CD4-positive, alpha-beta memory T cell (primary cell): ENCODE measurements around the gene ASH1L. TPM values are rescaled to one million over a fixed set of nuclear protein-coding genes. Genes with fewer than 3 reads are reported as not detected.
"Not testable (repeated sequence)": the region's sequence is repeated elsewhere in the genome, so short reads cannot be mapped to it uniquely, and the experiment has no call there.

Experiments used
- CTCF ChIA-PET: fragments of 350-600 bp; sonication (Branson Sonifier 250); formaldehyde crosslinking; loops from one replicate; lab custom pipeline; 2021; ENCODE audit warnings: inconsistent platforms; ENCODE audit not compliant: partially characterized antibody; lab: Charles Lee
- POLR2A ChIA-PET: fragments of 350-600 bp; sonication (Branson Sonifier 250); formaldehyde crosslinking; loops from one replicate; lab custom pipeline; 2021; ENCODE audit not compliant: partially characterized antibody; lab: Charles Lee
- DNase-seq, 5 donors: peaks; one replicate each; pipeline versions ENCODE4 v3.0.0 to v3.0.0-alpha.2; 2020 to 2022; ENCODE audit warnings: mixed read lengths in 1 of 5
- H3K27ac ChIP-seq: one replicate; pipeline ENCODE4 v1.7.0; 2013; ENCODE audit warnings: low read depth, low read length
- H3K27me3 ChIP-seq: 2 replicates; pipeline ENCODE4 v1.7.0; 2013; ENCODE audit warnings: mild to moderate bottlenecking, low read length, moderate library complexity; ENCODE audit not compliant: insufficient read depth
- H3K36me3 ChIP-seq: 2 replicates; pipeline ENCODE4 v1.7.0; 2013; ENCODE audit warnings: mild to moderate bottlenecking, low read length, moderate library complexity; ENCODE audit not compliant: insufficient read depth
- H3K4me1 ChIP-seq: 2 replicates; pipeline ENCODE4 v1.7.0; 2013; ENCODE audit warnings: mild to moderate bottlenecking, low read length, moderate library complexity; ENCODE audit not compliant: insufficient read depth
- H3K4me3 ChIP-seq, 2 donors: one replicate each; pipeline ENCODE4 v1.7.0; 2013; ENCODE audit warnings: low read length in 2 of 2, mild to moderate bottlenecking in 1 of 2
- H3K9me3 ChIP-seq, 2 donors: one replicate each; pipeline ENCODE4 v1.7.0; 2013; ENCODE audit warnings: low read length in 2 of 2, control low read depth in 1 of 2; ENCODE audit not compliant: control insufficient read depth in 1 of 2
- H3K27ac Mint-ChIP-seq, 7 donors: one replicate each; pipeline ENCODE4 v1.8.0; 2020 to 2021; ENCODE audit warnings: mixed read lengths in 7 of 7, mild to moderate bottlenecking in 6 of 7, inconsistent platforms in 3 of 7, moderate library complexity in 3 of 7
- H3K27me3 Mint-ChIP-seq, 2 donors: one replicate each; pipeline ENCODE4 v1.8.0; 2020 to 2021; ENCODE audit warnings: mixed read lengths in 2 of 2
- H3K36me3 Mint-ChIP-seq, 2 donors: one replicate each; pipeline ENCODE4 v1.8.0; 2020 to 2021; ENCODE audit warnings: mixed read lengths in 2 of 2, inconsistent platforms in 1 of 2, mild to moderate bottlenecking in 1 of 2
- H3K4me1 Mint-ChIP-seq, 4 donors: one replicate each; pipeline ENCODE4 v1.8.0; 2020 to 2021; ENCODE audit warnings: mixed read lengths in 4 of 4, mild to moderate bottlenecking in 1 of 4
- H3K4me3 Mint-ChIP-seq, 8 donors: one replicate each; pipeline ENCODE4 v1.8.0; 2020 to 2021; ENCODE audit warnings: mixed read lengths in 8 of 8, mild to moderate bottlenecking in 7 of 8, moderate library complexity in 6 of 8, inconsistent platforms in 3 of 8
- H3K9me3 Mint-ChIP-seq, 8 donors: one replicate each; pipeline ENCODE4 v1.8.0; 2020 to 2021; ENCODE audit warnings: mixed read lengths in 8 of 8, mild to moderate bottlenecking in 5 of 8, inconsistent platforms in 3 of 8, moderate library complexity in 1 of 8
- intact Hi-C: fragments of 100-400 bp; cut with micrococcal nuclease; formaldehyde crosslinking; loops from one replicate; pipeline ENCODE4 v1.15.1; 2023
- polyA plus RNA-seq, 2 donors: library from polyadenylated mRNA; unstranded; fragments of 300-500 nt; fragmentation: Illumina TruSeq; gene quantifications; one replicate each; pipeline ENCODE4 v1.2.3, GENCODE V29; 2021
- total RNA-seq, 2 experiments: library from RNA; stranded (reverse); gene quantifications; one replicate each; pipeline ENCODE4 v1.2.3, GENCODE V29; 2021

ASH1L gene
- total and polyA plus RNA-seq, 4 experiments from 2014 or later = 7.6 to 107 (median 70.4) TPM

DNA sequence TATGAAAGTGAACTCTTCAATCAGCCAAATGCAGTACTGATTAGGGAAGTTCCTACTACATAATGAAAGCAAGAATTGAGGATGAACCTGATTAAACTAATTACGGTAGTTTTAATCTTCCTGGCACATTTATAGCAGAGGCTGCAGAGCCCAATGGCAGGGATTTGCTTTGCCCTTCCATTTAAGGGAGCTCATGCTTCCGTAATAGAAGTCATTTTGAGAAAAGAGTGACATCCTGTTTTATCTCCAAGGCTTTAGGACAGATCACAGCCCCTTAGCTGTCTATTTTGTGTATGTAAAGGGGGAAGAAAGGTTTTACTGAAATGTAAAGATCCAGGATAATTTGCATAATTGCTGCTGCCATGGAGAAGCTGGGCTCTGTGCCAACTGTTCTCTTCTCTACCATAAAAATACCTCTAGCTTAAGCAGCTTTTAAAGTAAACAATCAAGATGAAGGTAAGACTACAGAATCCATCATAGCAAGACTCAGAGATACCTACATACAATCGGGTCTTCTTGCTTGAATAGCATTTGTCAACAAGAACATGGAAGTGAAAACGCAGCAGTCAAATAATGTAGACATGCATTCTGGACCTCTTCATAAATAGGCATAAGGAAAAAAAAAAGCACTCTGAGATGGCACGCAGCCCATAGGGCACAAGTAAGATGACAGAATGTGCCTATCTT is 62.5 kb downstream of the ASH1L start:
- POLR2A ChIA-PET = interaction anchor here (0.6 kb wide), 1 partner anchor 31 kb away, joined by 3 read pairs; no protein-coding TSS in a partner anchor
- Histone ChIP-seq H3K27me3 (no peaks in the 10 kb centered on the region), H3K4me1 (peaks cover 24% of the 10 kb centered on the region), H3K36me3 (no peaks in the 10 kb centered on the region), H3K9me3 (no peaks in the 10 kb centered on the region), H3K4me3 (no peak overlapping the region), H3K27ac (no peak overlapping the region)
- H3K27ac Mint-ChIP-seq = peak overlapping the region; percentile 12 to 52 (median 29)
- intact Hi-C loops = no loop called here
- H3K4me3 Mint-ChIP-seq = peak overlapping the region in 4 of 8 donors; percentile 21 to 38 (median 25)
- no peaks in the 10 kb centered on the region for H3K27me3 Mint-ChIP-seq
- H3K4me1 Mint-ChIP-seq = peaks cover 21 to 39% (median 29%) of the 10 kb centered on the region in 4 donors
- DNase-seq = no peak
- peaks cover 4 to 9% of the 10 kb centered on the region in 2 donors for H3K36me3 Mint-ChIP-seq
- H3K9me3 Mint-ChIP-seq = no peaks in the 10 kb centered on the region
- CTCF ChIA-PET = interaction anchor here (0.6 to 1.0 kb wide), 2 partner anchors 250 to 1213 kb away, joined by 3 to 5 read pairs; no protein-coding TSS in a partner anchor

DNA sequence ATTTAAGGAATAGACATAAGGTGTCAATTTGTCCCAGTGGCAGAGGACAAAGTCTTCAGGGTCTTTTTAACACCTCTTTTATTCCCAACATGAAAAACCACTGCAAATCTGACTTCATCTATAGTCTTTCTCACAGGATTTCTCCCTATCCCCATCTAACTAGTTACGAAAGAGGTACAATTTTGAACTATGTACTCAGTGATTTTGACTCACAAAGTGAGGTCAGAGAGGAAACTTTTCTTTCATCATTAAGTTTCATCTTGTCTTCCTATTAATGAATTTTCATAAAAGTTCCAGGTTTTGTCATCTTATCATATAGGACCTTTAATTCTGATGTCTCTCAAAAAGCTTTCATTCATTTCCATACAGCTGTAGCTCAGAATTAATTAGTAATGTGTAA is 63.3 kb downstream of the ASH1L start:
- Mint-ChIP-seq H3K36me3 (peaks cover 4 to 9% of the 10 kb centered on the region in 2 donors), H3K9me3 (no peaks in the 10 kb centered on the region), H3K27ac (peak overlapping the region in 3 of 7 donors; percentile 22 to 46 (median 34)), H3K4me1 (peaks cover 20 to 40% (median 30%) of the 10 kb centered on the region in 4 donors), H3K4me3 (no peak overlapping the region), H3K27me3 (no peaks in the 10 kb centered on the region)
- H3K27ac ChIP-seq = no peak overlapping the region
- H3K36me3 ChIP-seq = no peaks in the 10 kb centered on the region
- no peaks in the 10 kb centered on the region for H3K27me3 ChIP-seq
- no peaks in the 10 kb centered on the region for H3K9me3 ChIP-seq
- H3K4me1 ChIP-seq = peaks cover 18% of the 10 kb centered on the region
- no peak for DNase-seq
- CTCF ChIA-PET = interaction anchor here (0.6 to 1.0 kb wide), 2 partner anchors 249 to 1214 kb away, joined by 3 to 5 read pairs; no protein-coding TSS in a partner anchor
- POLR2A ChIA-PET = no interaction called here
- H3K4me3 ChIP-seq = no peak overlapping the region
- intact Hi-C loops = no loop called here

DNA sequence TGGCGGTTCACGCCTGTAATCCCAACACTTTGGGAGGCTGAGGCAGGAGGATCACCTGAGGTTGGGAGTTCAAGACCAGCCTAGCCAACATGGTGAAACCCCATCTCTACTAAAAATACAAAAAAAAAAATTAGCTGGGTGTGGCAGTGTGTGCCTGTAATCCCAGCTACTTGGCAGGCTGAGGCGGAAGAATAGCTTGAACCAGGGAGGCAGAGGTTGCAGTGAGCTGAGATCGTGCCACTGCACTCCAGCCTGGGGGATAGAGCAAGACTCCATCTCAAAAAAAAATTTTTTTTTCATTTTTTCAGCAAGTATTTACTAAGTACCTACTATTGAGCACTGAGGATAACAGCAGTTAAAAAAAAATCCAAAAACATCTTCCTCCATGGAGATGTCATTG is 69.0 kb downstream of the ASH1L start:
- POLR2A ChIA-PET, H3K4me3 Mint-ChIP-seq, H3K36me3 ChIP-seq, intact Hi-C loops, H3K27me3 ChIP-seq, H3K4me1 ChIP-seq, CTCF ChIA-PET, H3K27ac ChIP-seq, H3K4me3 ChIP-seq, H3K9me3 ChIP-seq, DNase-seq, H3K9me3 Mint-ChIP-seq, H3K27me3 Mint-ChIP-seq: not testable (repeated sequence)
- H3K27ac Mint-ChIP-seq = peak overlapping the region in 1 of 7 donors; percentile 27
- peaks cover 13 to 27% (median 19%) of the 10 kb centered on the region in 4 donors for H3K4me1 Mint-ChIP-seq
- peaks cover 10 to 11% of the 10 kb centered on the region in 2 donors for H3K36me3 Mint-ChIP-seq

DNA sequence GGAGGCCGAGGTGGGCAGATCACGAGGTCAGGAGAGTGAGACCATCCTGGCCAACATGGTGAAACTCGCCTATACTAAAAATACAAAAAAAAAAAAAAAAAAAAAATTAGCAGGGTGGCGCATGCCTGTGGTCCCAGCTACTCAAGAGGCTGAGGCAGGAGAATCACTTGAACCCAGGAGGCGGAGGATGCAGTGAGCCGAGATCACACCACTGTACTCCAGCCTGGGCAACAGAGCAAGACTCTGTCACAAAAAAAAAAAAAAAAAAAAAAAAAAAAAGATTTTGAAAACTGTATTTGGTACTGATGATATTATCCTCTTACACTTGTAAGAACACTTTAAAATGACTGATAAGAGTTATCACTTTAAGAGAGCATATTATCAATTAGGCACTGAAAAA is 74.2 kb downstream of the ASH1L start:
- H3K9me3 Mint-ChIP-seq, H3K4me1 ChIP-seq, H3K9me3 ChIP-seq, H3K36me3 ChIP-seq, H3K27ac Mint-ChIP-seq, H3K4me3 ChIP-seq, POLR2A ChIA-PET, H3K27me3 Mint-ChIP-seq, DNase-seq, CTCF ChIA-PET, H3K27me3 ChIP-seq, H3K27ac ChIP-seq, intact Hi-C loops, H3K4me3 Mint-ChIP-seq: not testable (repeated sequence)
- Mint-ChIP-seq H3K36me3 (peaks cover 8 to 10% of the 10 kb centered on the region in 2 donors), H3K4me1 (peaks cover 5 to 13% (median 9%) of the 10 kb centered on the region in 4 donors)

DNA sequence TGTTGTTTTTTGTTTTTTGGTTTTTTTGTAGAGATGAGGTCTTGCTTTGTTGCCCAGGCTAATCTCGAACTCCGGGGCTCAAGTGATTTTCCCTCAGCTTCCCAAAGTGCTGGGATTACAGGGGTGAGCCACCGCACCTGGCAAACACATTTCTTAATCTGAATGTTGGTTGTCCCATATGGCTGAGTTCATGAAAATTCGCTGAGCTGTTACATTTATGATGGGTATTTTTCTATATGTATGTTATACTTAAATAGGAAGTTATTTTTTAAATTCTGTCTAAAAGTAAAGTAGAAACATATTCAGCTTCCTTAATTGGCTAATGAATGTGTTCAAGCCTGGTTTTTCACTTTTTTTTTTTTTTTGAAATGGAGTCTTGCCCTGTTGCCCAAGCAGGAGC is 75.1 kb downstream of the ASH1L start:
- Histone ChIP-seq H3K4me1 (peaks cover 5% of the 10 kb centered on the region), H3K9me3 (no peaks in the 10 kb centered on the region), H3K27ac (no peak overlapping the region), H3K4me3 (no peak overlapping the region), H3K27me3 (no peaks in the 10 kb centered on the region), H3K36me3 (no peaks in the 10 kb centered on the region)
- ChIA-PET POLR2A (no interaction called here), CTCF (no interaction called here)
- H3K27ac Mint-ChIP-seq = no peak overlapping the region
- intact Hi-C loops = no loop called here
- peaks cover 8 to 12% of the 10 kb centered on the region in 2 donors for H3K36me3 Mint-ChIP-seq
- no peak overlapping the region for H3K4me3 Mint-ChIP-seq
- no peaks in the 10 kb centered on the region for H3K9me3 Mint-ChIP-seq
- DNase-seq = no peak
- peaks cover 5 to 13% (median 9%) of the 10 kb centered on the region in 4 donors for H3K4me1 Mint-ChIP-seq
- no peaks in the 10 kb centered on the region for H3K27me3 Mint-ChIP-seq

DNA sequence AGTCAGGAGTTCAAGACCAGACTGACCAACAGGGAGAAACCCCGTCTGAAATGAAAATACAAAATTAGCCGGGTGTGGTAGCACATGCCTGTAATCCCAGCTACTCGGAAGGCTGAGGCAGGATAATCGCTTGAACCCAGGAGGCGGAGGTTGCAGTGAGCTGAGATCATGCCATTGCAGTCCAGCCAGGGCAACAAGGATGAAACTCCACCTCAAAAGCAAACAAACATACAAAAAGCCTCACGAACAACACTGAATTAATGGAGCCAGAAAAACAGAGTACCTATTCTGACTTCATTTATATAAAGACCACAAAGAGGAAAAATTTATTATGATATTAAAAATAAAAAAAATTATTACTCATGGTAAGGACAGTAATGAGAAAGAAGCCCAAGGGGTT is 75.7 kb downstream of the ASH1L start:
- H3K27ac ChIP-seq, H3K36me3 ChIP-seq, H3K9me3 ChIP-seq, H3K4me1 ChIP-seq, H3K27me3 Mint-ChIP-seq, POLR2A ChIA-PET, H3K27me3 ChIP-seq, DNase-seq, H3K4me3 ChIP-seq, intact Hi-C loops, CTCF ChIA-PET, H3K27ac Mint-ChIP-seq, H3K4me3 Mint-ChIP-seq, H3K9me3 Mint-ChIP-seq: not testable (repeated sequence)
- peaks cover 5 to 13% (median 9%) of the 10 kb centered on the region in 4 donors for H3K4me1 Mint-ChIP-seq
- peaks cover 10 to 16% of the 10 kb centered on the region in 2 donors for H3K36me3 Mint-ChIP-seq

DNA sequence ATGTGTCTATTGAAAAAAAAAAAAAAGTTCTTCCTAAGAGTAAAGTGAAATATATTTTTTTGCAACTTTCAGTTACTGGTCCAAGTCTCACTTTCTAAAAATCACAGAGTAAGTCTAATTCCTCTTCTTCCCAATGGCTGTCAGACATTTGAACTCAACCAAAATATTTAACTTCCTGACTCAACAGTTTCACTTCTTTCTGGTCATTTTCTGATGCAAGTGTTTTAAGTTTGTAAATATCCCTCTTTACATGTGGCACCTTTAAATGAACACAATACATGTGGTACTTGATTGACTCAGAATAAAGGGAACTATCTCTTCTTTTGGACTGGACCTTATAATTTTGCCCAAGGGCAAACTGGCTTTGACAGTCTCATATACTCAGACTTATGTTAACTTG is 76.7 kb downstream of the ASH1L start:
- Histone ChIP-seq H3K4me3 (no peak overlapping the region), H3K36me3 (peaks cover 14% of the 10 kb centered on the region), H3K4me1 (peaks cover 5% of the 10 kb centered on the region), H3K27ac (no peak overlapping the region), H3K27me3 (no peaks in the 10 kb centered on the region), H3K9me3 (no peaks in the 10 kb centered on the region)
- H3K36me3 Mint-ChIP-seq = peaks cover 17 to 26% of the 10 kb centered on the region in 2 donors
- peak overlapping the region in 1 of 7 donors; percentile 68 for H3K27ac Mint-ChIP-seq
- no peaks in the 10 kb centered on the region for H3K9me3 Mint-ChIP-seq
- no peaks in the 10 kb centered on the region for H3K27me3 Mint-ChIP-seq
- ChIA-PET CTCF (no interaction called here), POLR2A (no interaction called here)
- peaks cover 7 to 13% (median 10%) of the 10 kb centered on the region in 4 donors for H3K4me1 Mint-ChIP-seq
- intact Hi-C loops = no loop called here
- H3K4me3 Mint-ChIP-seq = no peak overlapping the region
- DNase-seq = no peak
